AML-193 (cell line): ENCODE results near the gene YEATS2.
"Not testable (repeated sequence)": the region's sequence is repeated elsewhere in the genome, so short reads cannot be mapped to it uniquely, and the experiment has no call there.

Experiments
- DNase-seq, 2 experiments: peaks; one replicate each; lab custom pipeline; 2025; lab: John Stamatoyannopoulos, UW

YEATS2 gene

GRCh38 chr3:183697610-183698317 is at the start of gene YEATS2:
Gene YEATS2 (plus strand): TSS chr3:183697797. CDS start chr3:183715163, 17,366 bp downstream.
- DNase-seq = peak; percentile 70 to 72

DNA sequence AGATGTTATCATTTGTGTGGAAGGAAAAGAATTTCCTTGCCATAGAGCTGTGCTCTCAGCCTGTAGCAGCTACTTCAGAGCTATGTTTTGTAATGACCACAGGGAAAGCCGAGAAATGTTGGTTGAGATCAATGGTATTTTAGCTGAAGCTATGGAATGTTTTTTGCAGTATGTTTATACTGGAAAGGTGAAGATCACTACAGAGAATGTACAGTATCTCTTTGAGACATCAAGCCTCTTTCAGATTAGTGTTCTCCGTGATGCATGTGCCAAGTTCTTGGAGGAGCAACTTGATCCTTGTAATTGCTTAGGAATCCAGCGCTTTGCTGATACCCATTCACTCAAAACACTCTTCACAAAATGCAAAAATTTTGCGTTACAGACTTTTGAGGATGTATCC is 47.0 kb upstream of the YEATS2 start:
- no peak for DNase-seq

DNA sequence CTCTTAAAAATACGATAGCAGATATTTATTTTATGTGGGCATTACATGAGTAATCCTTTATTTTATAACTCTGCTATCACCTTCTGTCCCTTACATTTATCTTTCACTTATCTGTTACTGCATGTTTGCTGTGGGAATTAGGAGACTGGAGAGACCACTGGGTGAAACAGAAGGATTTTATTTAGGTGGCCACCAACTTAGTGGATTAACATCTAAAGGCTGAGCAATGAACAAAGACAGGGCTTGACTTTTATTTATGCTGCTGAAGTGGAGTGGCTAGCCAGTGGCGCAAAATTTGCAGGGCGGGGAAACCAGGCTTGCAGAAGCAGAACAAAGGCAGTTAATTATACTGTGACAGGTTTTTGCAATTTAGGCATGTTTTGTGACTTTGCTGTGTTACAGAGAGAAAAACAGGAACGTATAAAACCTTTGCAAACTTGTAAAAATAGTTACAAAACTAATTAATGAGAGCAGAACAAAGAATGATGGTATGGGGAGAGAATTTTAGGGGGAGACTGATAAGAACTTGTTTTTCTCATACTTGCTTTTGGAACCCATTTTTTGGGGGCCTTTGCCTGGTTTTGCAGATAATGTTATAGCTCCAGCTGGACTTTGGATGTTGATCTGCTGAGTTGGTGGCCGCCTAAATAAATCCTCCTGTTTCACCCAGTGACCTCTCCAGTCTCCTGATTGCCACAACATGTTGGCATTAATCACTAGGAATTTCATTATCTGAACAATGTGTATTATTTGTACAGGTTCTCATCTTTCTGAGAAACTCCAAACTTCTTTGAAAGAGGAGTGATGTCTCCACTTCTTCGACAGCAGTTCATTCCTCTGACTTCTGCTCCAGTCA is 44.2 kb upstream of the YEATS2 start:
- DNase-seq = no peak

DNA sequence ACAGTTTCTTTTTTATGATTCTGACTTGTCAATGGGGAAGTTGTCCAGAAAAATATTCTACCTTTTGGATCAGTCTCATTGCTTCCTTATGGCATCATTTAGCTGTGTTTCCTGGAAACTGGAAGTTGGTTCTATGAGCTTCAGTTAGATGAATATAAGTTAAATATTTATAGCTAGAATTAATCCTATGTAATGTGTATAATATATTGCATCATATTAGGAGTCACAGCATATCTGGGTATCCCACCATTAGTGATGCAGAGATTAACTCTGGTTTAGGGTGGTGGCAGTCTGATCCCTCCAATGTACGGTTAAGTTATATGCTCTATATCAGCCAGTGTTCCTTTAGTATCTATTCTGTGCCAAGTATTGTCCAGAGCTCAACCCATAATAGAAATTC is 42.9 kb upstream of the YEATS2 start:
- no peak for DNase-seq

DNA sequence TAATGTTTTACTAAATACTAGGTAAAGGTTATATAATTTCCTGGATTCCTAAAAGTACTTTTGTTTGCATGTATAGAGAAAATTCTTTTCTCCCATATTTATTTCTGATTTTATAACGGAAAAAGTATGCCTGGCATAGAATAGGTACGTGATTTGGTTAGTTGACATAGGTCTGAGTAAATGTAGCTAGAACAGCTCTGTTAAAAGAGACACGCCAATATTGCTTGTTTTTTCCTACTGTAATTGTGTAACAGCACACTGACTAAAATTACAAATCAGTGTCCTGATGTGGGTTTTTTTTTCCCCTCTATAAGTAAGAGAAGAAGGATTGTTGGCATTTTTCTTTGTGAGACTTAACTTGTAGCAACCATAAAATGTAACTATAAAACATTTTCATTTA is 35.5 kb upstream of the YEATS2 start:
- no peak for DNase-seq

GRCh38 chr3:183664913-183665381 is 32.6 kb upstream of the YEATS2 start:
- no peak for DNase-seq

GRCh38 chr3:183680061-183680460 is 17.5 kb upstream of the YEATS2 start:
- DNase-seq = no peak

GRCh38 chr3:183687705-183688104 is 9.9 kb upstream of the YEATS2 start:
- DNase-seq = no peak

- no peak for DNase-seq
Measured at GRCh38 chr3:183688874-183689273, 8.7 kb upstream of the YEATS2 start.

DNA sequence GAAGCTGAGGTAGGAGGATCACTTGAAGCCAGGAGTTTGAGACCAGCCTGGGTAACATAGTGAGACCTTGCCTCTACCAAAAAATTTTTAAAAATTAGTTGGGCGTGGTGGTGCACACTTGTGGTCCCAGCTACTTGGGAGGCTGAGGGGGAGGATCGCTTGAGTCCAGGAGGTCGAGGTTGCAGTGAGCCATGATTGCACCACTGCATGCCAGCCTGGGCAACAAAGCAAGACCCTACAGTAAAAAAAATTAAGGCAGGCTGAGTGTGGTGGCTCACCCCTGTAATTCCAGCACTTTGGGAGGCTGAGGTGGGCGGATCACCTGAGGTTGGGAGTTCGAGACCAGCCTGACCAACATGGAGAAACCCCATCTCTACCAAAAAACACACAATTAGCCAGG is 8.0 kb upstream of the YEATS2 start:
- not testable (repeated sequence) for DNase-seq

DNA sequence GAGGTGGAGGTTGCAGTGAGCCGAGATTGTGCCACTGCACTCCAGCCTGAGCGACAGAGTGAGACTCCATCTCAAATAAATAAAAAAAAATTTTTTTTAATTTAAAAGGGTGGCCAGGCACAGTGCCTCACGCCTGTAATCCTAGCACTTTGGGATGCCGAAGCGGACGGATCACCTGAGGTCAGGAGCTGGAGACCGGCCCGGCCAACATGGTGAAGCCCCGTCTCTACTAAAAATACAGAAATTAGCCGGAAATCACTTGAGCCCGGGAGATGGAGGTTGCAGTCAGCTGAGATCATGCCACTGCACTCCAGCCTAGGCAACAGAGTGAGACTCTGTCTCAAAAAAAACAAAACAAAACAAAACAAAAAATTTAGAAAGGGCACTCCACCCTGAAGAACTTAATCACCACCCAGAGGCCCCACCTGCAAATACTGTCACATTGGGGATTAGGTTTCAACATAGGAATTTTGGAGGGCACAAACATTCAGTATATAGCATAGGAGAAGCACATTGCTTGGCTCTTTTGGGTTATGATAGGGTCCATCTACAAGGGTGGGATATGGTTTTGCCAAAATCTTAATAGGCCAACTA is 7.1 kb upstream of the YEATS2 start:
- no peak for DNase-seq

DNA sequence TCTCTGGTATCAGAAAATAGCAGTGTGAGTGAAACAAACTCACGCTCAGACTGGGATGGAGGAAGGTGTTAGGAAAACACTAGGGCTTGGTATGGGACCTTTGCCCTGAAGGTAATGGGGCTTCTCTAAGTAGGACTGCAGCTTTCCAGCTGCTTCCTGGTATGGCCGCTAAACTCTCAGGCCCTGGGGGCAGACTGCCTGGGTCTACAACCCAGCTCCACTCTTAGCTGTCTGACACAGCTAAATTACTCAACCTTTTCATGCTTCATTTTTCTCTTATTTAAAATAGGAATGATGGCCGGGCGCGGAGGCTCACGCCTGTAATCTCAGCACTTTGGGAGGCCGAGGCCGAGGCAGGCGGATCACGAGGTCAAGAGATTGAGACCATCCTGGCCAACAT is 5.2 kb upstream of the YEATS2 start:
- DNase-seq = no peak

GRCh38 chr3:183695569-183696364 is 1.8 kb upstream of the YEATS2 start:
- no peak for DNase-seq

DNA sequence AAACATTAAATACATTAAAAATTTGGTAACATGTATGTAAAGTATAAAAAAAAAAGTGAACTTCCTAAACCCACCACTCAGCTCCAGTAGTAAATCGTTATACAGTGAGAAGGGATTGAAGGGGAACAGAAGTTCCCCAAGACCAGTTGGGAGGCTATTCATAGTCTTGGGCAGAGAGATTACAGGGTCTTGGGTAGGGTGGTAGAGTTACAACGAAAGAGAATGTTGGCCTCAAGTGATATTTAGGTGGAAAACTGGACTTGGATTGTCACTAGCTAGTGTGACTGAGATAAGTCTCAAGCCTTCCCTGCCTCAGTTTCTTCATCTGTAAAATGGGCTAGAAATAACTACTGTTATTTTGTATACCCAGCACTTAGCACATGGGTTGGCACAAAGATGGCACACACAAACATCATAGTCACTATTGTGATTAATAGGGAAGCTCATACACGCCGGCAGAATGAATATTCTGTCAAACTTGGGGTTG is 431 bp upstream of the YEATS2 start:
- no peak for DNase-seq

DNA sequence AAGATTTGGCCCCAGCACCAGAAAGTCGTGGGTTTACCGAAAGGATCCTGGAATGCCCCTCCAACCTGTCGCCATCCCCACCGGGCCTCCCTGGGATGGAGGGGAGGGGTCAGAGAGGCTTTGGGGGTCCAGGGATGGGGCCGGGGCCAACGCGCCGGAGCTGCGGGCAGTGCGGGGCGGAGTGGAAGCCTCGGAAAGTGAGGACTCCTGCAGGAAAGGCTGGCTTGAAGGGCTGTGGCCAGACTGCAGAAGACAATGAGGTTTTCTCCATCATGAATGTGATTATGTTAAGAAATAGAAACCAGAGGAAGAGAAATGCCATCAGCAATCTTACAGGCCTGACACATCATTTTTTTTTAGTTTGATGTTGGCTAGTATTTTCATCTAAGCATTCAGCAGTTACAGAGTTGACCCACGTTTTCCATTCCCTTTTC is 738 bp downstream of the YEATS2 start:
- DNase-seq = peak; percentile 38

GRCh38 chr3:183698756-183699155 is 1.2 kb downstream of the YEATS2 start:
- peak; percentile 75 to 76 for DNase-seq

DNA sequence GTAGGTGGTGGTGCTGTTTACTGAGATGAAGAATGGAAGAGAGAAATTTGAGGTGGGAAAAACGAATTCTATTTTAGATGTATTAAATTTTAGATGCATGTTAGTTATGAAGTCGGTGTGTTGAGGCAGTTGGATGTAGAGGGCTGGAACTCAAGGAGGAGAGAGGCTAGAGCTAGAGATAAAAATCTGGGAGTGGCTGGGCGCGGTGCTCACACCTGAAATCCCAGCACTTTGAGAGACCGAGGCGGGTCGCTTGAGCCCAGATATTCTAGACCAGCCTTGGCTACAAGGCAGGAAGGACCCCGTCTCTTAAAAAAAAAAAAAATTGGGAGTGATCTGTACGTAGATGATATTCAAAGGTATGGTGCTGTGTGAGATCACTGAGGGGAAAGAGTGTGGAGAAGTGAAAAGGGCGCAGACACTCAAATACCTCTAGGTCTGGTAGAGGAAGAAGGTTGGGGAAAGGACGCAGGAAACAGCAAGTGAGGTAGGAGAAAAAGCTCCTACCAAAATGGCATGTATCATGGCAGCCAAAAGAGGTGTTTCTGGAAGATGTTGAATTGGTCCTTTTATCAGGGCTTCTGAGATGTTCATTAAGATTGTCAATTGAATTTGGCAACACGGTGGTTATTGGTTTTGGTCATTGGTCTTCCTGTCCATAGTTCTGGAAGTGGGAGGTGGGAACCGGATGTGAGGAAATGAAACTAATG is 1.8 kb downstream of the YEATS2 start:
- DNase-seq = peak; percentile 29 to 39

DNA sequence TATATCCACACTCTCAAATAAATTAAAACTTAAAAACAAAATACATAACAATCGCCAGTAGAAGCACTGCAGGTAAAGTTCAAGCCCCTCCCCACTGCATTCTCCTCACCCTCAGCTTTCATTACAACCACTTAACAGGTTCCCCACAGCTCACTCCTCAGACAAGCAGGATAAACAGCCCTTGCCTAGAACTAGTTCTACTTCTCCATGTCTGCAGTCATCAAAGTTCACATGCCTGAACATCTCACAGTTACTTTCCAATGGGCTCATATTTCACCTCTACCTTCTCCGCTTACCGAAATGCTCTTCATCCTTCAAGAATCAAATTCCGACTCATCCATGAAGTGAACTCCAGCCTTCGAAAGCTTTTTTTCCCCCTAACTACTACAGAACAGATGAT is 4.1 kb downstream of the YEATS2 start:
- no peak for DNase-seq

DNA sequence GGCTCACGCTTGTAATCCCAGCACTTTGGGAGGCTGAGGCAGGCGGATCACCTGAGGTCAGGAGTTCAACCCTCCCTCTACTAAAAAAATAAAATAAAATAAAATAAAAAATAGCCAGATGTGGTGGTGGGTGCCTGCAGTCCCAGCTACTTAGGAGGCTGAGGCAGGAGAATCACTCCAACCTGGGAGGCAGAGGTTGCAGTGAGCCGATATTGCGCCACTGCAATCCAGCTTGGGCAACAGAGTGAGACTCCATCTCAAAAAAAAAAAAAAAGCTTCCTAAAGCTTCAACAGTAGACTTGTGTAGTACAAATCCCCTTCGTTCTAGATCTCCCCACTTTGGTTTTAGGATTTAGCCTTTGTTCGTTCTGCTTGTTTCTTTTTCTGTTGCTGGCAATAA is 6.3 kb downstream of the YEATS2 start:
- peak in 1 of 2 experiments; percentile 41 for DNase-seq

DNA sequence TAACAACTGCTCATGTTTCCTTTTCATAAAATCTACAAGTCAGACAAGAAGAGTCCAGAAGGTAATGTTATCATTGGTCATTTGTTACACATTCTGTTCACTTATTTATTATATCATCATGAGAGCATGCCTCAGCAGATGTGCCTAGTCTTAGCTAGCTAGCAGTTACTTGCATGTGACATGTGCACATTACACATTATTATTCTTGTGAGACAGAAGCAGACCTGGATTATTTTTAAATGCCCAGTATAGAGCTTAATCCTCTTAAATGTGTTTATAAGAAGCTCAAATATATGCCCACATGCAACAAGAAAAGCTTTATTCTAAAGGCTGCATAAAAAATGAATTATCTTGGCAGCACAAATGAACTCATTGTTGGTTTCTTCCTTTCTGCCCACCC is 12.6 kb downstream of the YEATS2 start:
- DNase-seq = no peak

DNA sequence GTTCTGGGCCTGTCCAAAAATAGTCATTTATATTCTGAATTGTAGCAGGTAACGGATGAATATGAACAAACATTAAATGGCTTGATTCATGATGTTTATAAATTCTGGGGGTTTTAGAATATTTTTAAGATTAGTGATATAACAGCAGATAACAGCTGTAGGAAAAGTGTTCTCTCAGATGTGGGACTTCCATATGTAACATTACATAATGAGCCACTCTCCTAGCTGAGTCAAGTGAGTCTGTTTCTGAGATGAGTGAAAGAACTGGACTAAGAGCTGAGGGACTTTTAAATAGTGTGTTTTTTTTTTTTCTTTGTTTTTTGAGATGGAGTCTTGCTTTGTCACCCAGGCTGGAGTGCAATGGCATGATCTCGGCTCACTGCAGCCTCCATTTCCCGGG is 13.9 kb downstream of the YEATS2 start:
- DNase-seq = no peak
